ENCODE results near the gene KNDC1. TPM values are rescaled to one million over a fixed set of nuclear protein-coding genes. Genes with fewer than 3 reads are reported as not detected.

Gene KNDC1
- total RNA-seq, 1 experiment from 2014 or later: 1.2 TPM

DNA sequence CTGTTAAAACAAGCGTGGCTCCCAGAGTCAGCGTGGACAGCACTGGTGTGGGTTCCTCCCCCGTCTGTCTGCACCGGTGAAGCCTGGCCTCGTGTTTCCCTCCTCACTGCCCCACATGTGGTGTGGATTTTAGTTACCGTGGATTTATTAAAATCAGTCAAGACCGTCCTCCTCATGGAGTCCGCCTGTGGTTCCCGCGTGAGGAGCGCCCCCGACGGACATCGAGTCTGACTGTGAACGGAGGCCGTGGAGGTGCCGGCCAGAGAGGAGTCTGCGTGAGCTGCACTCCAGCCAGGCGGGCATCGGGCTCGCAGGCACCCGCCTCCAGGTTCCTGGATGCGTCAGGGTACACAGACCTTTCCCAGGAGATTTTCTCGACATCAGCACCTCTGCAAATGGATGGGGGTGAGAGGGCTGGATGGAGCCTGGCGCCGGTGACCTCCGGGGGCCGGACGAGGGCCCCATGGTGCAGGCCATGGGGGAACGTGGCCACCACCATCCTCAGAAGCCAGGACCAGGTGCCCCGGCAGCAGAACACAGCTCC lies 43.7 kb downstream of the KNDC1 start:
- no peak overlapping the region for H3K27ac Mint-ChIP-seq (ENCODE audit: unreplicated experiment)

DNA sequence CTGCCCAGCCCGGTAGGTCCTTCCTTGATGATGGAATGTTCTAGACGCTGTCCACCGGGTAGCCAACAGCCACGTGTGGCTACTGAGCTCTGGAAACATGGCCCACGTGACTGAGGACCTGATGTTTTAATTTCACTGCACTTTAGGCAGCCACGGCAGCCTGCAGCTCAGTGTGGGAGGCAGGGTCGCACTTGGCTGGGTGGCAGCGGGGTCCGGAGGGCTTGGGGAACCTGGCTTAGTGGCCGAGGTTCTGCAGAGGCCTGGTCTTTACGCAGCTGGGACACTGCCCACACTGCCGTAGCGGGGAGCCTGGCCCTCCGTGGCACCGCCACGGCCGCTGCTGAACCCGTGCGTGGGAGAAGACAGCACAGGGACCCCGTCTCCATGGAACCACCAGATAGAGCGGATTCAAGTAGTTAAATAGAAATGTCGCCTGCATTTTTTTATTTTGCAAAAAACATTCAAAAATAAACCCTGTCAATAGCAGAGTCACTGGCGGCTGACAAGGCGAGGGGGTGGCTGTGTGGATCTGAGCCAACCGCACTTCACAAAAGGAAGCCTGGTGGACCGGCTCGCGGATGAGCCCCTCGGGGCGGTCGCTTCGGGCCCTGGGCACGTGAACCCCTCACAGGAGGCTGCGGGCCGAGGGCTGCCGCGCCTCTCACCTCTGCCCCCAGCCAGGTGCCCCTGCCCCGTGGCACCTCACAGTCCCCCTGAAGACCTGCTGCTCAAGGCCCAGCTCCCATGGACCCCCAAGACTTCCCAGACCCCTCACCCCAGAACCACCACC lies 44.4 kb downstream of the KNDC1 start:
- intact Hi-C loops (cut with micrococcal nuclease; ENCODE audit: unreplicated experiment): no loop called here
- TF ChIP-seq, protein P1, sequence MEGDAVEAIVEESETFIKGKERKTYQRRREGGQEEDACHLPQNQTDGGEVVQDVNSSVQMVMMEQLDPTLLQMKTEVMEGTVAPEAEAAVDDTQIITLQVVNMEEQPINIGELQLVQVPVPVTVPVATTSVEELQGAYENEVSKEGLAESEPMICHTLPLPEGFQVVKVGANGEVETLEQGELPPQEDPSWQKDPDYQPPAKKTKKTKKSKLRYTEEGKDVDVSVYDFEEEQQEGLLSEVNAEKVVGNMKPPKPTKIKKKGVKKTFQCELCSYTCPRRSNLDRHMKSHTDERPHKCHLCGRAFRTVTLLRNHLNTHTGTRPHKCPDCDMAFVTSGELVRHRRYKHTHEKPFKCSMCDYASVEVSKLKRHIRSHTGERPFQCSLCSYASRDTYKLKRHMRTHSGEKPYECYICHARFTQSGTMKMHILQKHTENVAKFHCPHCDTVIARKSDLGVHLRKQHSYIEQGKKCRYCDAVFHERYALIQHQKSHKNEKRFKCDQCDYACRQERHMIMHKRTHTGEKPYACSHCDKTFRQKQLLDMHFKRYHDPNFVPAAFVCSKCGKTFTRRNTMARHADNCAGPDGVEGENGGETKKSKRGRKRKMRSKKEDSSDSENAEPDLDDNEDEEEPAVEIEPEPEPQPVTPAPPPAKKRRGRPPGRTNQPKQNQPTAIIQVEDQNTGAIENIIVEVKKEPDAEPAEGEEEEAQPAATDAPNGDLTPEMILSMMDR (IDR thresholded peaks at IDR 0.05; ENCODE audit: unreplicated experiment): no peak
- no peak overlapping the region for H3K4me3 Mint-ChIP-seq (ENCODE audit: low read depth, unreplicated experiment)
- H3K9me3 Mint-ChIP-seq (ENCODE audit: low read depth, unreplicated experiment): no peaks in the 10 kb centered on the region
- CTCF ChIA-PET: no interaction called here
- BruUV-seq (replicated peaks): no TSS peak
- H3K27ac Mint-ChIP-seq (ENCODE audit: unreplicated experiment): no peak overlapping the region
- DNase-seq: no peak
- H3K27me3 Mint-ChIP-seq (ENCODE audit: unreplicated experiment): no peaks in the 10 kb centered on the region
- H3K4me1 Mint-ChIP-seq (ENCODE audit: low read depth, unreplicated experiment): no peaks in the 10 kb centered on the region
- peaks cover 5% of the 10 kb centered on the region for H3K36me3 Mint-ChIP-seq (ENCODE audit: insufficient read depth, unreplicated experiment)

More for the DNA sequence above, 43.7 kb downstream of the KNDC1 start:
- Mint-ChIP-seq H3K4me3 (ENCODE audit: low read depth, unreplicated experiment) (no peak overlapping the region), H3K9me3 (ENCODE audit: low read depth, unreplicated experiment) (no peaks in the 10 kb centered on the region), H3K36me3 (ENCODE audit: insufficient read depth, unreplicated experiment) (peaks cover 5% of the 10 kb centered on the region), H3K27me3 (ENCODE audit: unreplicated experiment) (no peaks in the 10 kb centered on the region), H3K4me1 (ENCODE audit: low read depth, unreplicated experiment) (no peaks in the 10 kb centered on the region)
- no TSS peak for BruUV-seq (replicated peaks)
- intact Hi-C loops (cut with micrococcal nuclease; ENCODE audit: unreplicated experiment): no loop called here
- no peak for DNase-seq
- TF ChIP-seq, protein P1 (IDR thresholded peaks at IDR 0.05; ENCODE audit: unreplicated experiment): no peak
- CTCF ChIA-PET: no interaction called here

DNA sequence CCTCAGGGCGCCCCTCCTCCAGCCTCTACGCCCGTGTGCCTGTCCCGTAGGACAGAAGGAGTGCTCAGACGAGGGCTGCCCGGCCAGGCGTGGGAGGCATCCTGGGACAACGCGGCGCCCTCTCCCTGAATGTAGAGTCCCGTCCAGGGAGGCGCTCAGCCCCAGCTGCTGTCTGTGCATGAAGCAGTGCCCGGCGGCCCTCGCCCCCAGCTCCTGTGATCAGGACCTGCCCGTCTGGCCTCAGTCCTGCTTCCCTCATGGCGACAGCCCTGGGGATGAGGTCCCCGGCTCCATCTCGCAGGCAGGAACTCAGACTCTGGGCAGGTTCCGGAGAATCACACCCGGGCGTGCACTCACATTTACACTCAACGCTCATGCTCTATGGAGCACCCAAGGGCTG lies 45.1 kb downstream of the KNDC1 start:
- DNase-seq: no peak
- H3K9me3 Mint-ChIP-seq (ENCODE audit: low read depth, unreplicated experiment): no peaks in the 10 kb centered on the region
- intact Hi-C loops (cut with micrococcal nuclease; ENCODE audit: unreplicated experiment): no loop called here
- no peaks in the 10 kb centered on the region for H3K27me3 Mint-ChIP-seq (ENCODE audit: unreplicated experiment)
- no peaks in the 10 kb centered on the region for H3K4me1 Mint-ChIP-seq (ENCODE audit: low read depth, unreplicated experiment)
- TF ChIP-seq, protein P1 (IDR thresholded peaks at IDR 0.05; ENCODE audit: unreplicated experiment): no peak
- BruUV-seq (replicated peaks): no TSS peak
- H3K36me3 Mint-ChIP-seq (ENCODE audit: insufficient read depth, unreplicated experiment): peaks cover 5% of the 10 kb centered on the region
- no peak overlapping the region for H3K4me3 Mint-ChIP-seq (ENCODE audit: low read depth, unreplicated experiment)
- CTCF ChIA-PET: no interaction called here
- H3K27ac Mint-ChIP-seq (ENCODE audit: unreplicated experiment): no peak overlapping the region

DNA sequence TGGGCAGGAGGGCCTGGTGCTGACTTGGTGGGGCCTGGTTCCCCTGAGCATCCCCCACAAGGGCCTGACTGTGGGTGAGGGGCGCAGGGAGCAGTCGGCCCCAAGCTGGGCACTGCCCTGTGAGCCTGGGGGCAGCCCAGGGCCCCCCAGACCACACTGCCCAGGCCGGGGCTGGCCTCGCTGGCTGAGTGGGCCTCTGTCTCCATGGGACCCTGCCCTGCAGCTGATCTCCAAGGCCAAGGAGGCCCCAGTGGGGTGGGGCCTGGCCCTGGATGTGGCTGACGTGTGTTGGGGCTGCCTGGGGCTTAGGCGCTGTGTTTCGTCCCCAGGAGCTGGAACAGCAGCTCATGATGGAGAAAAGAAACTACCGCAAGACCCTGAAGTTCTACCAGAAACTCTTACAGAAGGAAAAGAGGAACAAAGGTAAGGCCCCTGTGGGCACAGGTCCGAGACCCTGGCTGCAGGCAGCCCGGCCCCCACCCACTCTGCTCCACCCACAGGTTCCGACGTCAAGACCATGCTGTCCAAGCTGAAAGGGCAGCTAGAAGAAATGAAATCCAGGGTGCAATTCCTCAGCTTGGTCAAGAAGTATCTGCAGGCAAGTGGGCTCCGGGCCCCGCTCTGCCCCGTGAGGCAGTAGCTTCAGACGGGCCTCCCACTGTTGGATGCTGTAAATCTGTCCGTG lies 46.5 kb downstream of the KNDC1 start:
- BruUV-seq (replicated peaks): no TSS peak
- no peaks in the 10 kb centered on the region for H3K27me3 Mint-ChIP-seq (ENCODE audit: unreplicated experiment)
- H3K4me1 Mint-ChIP-seq (ENCODE audit: low read depth, unreplicated experiment): no peaks in the 10 kb centered on the region
- TF ChIP-seq, protein P1 (IDR thresholded peaks at IDR 0.05; ENCODE audit: unreplicated experiment): no peak
- H3K27ac Mint-ChIP-seq (ENCODE audit: unreplicated experiment): no peak overlapping the region
- no peak overlapping the region for H3K4me3 Mint-ChIP-seq (ENCODE audit: low read depth, unreplicated experiment)
- H3K9me3 Mint-ChIP-seq (ENCODE audit: low read depth, unreplicated experiment): no peaks in the 10 kb centered on the region
- CTCF ChIA-PET: no interaction called here
- DNase-seq: no peak
- intact Hi-C loops (cut with micrococcal nuclease; ENCODE audit: unreplicated experiment): no loop called here
- peaks cover 5% of the 10 kb centered on the region for H3K36me3 Mint-ChIP-seq (ENCODE audit: insufficient read depth, unreplicated experiment)

Data from Calu3 (cell line).